HG02884 (cell line): ENCODE results near the gene DDX1.
"Not testable (repeated sequence)": the region's sequence is repeated elsewhere in the genome, so short reads cannot be mapped to it uniquely, and the experiment has no call there.

Experiments used
- ATAC-seq: cut with Tn5 transposase; IDR thresholded peaks from one replicate; pipeline ENCODE4 v1.9.1; 2021; ENCODE audit warnings: mild to moderate bottlenecking, moderate library complexity; ENCODE audit not compliant: unreplicated experiment

Gene DDX1

GRCh38 chr2:15614545-15615300, 23.1 kb downstream of the DDX1 start:
- ATAC-seq = no peak

- ATAC-seq = no peak
Observed at GRCh38 chr2:15615301-15615920, 23.7 kb downstream of the DDX1 start.

GRCh38 chr2:15616429-15616828, 24.8 kb downstream of the DDX1 start:
- ATAC-seq = no peak

DNA sequence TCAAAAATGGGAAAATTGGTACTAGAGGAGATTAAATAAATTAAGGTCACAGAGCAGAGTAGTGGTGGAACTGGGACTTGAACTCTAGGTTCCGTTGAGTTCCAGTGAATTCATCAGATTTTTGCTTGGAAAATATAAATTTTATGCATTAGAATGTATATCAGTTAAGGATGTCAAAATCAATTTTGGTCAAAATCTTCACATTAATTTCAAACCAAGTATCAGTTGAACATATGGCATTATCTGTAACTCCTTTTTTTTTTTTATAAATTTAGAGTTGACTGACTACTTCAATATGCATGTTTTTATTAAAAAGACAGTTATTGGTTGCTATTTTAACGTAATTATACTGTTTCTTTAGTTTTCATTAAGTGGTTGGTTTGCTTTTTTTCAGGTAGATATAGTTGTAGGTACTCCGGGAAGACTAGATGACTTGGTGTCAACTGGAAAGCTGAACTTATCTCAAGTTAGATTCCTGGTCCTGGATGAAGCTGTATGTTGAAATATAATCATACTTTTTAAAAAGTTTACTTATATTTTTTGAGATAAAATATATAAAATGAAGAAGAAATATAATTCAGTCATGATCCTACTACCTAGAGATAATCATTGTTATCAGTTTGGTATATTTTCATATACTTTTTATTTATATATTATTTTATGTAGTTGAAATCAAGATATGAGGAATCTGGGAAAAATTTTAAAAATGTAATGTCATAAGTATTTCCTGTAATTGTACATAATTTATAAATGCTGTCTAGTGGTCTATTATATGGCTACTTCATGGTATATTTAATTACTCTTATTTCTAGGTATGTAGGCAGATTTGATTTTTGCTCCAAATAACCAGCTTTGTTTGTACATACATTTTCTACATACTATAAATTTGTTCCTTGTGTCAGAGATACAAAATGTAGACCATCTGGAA, 25.4 kb downstream of the DDX1 start:
- ATAC-seq = no peak

DNA sequence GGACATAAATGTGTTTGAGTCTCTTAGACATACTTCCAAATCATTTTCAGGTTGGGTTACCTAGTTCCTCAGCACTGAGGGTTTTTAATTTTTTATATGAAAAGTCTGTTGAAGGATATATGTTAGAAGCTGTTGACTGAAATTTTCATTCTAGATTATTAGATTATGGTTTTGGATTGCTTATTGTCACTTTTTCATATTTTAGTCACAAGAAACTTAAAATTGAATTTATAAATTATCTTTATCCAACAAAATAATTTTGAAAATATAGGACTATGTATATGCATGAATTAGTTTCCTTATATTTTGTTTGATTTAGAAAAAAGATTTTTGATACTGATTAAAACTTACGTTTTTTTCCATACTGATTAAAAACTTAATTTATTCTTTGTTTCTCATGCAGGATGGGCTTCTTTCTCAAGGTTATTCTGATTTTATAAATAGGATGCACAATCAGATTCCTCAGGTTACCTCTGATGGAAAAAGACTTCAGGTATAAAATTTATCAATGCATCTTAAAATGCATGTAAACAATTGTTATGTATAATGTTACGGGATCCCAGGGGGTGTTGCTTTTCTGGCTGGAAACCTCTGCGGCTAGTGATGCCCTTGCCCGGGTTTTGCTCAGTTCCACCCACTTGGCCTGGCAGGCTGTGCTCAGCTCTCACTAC, 26.2 kb downstream of the DDX1 start:
- ATAC-seq = no peak

DNA sequence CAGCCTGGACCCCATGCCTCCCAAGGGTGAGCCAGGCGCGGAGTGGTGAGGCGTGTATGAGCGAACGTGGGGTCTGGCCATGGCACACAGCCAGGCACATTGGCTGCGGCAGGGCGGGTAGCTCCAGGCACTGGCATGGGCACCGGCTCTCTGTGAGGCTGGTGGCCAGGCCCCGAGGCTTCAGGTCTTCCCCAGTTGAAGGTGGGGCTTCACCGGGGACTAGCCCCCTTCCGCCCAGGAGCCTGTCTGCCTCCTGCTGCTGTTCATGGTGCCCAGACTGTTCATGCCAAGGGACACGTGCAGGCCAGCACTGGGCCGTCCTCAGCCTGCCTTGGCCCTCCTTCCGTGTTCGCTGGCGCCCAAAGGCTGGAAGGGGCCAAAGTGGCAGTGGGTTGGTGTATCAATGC, 26.8 kb downstream of the DDX1 start:
- ATAC-seq = no peak

DNA sequence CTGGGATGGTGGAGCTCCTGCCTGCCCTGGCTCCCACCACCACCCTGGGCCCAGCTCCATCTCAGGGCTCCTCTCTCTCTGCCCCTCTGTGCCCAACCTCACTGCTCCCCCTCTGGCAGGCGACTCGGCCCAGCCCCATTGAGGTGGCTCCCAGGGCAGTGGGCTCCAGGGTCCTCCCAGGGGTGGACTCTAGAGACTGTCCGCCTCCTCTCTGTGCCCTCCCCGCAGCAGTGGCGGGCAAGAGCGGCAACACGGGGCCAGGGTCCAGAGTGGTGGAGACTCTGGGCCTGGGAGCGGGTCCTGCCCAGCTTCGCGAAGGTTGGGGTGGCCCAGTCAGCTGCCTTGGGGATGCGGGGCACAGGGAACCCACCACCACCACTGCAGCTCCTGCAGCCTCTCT, 27.4 kb downstream of the DDX1 start:
- ATAC-seq = no peak

DNA sequence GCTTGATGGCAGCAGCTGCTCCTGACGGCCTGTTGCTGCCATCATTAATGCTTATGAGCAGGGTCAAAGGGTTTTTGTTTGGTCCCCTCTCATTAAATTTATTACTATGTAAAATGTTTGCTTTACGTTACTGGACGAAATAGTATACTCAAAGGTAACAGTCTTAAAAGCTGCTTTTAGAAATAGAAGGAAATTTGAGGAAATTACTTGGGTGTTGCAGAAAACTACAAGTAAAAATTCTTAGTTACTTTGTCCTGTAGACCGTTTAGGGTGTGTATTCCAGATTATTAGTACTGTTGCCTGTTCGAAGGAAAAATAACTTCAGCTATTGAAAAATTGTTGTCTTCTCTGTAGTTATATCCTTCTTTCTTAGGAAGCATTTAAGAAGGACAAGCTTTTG, 27.8 kb downstream of the DDX1 start:
- no peak for ATAC-seq

GRCh38 chr2:15619938-15620337, 28.3 kb downstream of the DDX1 start:
- no peak for ATAC-seq

DNA sequence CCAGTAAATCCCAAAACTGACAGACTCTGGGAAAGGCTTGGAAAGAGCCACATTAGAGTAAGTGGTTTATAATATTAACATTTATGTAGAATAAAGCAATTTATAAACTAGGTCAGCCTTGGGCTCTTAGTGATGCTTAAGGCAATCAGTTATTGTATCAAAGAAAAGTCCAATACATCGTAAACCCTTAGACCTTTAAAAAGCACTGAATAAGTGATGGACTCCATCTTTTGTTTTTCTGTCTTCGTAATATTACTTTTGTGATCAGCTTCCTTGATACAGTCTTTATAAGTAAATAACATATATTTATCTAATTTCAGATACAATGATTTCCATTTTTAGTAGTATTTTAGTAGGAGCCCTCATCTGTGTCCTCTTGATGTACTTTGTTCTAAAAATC, 28.7 kb downstream of the DDX1 start:
- no peak for ATAC-seq

GRCh38 chr2:15620857-15621471, 29.3 kb downstream of the DDX1 start:
- ATAC-seq = no peak

DNA sequence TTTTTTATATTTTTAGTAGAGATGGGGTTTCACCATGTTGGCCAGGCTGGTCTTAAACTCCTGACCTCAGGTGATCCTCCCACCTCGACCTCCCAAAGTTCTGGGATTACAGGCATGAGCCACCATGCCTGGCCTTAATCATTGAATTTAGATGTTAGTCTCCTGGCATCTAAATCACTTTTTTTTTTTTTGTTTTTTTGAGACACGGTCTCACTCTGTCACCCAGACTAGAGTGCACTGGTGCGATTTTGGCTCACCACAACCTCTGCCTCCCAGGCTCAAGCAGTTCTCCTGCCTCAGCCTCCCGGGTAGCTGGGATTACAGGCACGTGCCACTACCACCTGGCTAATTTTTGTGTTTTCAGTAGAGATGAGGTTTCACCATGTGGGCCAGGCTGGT, 29.8 kb downstream of the DDX1 start:
- not testable (repeated sequence) for ATAC-seq

- no peak for ATAC-seq
Observed at GRCh38 chr2:15622214-15622613, 30.5 kb downstream of the DDX1 start.

DNA sequence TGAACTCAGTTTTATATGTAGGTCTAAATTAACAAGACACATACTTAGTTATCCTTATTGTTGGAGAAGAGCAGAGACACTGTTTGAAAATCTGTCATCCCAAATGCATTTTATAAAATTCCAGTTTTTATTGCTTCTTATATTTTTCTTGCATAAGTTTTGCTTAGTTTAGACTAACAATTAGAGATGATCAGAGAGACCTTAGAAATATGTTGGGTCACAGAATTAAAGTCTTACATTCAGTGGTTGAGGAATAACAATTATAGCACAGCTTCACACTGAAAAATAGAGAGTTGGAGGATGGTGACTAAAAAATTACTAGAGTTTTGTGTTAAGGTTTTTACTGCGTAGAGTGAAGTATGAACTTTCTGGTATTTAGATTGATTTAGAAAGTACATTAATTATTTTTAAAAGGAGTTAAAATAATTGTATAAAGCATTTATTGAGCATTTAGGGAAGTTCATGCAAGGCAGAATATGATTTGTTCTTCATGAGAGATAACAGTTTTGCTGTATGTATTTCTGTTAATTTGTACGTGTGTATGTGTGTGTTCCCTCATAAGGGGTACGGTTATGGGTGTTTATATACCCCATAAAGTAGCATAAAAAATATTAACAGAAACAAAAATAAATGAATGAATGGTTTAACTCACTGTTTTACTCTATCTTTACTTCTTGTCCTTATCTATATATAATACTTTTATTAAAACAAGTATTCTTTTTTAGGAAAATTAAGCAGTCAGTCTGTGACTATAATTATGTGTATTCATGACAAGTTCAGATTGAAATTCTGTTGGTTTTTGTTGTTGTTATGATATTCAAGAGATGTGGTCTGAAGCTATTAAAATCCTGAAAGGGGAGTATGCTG, 31.2 kb downstream of the DDX1 start:
- ATAC-seq = no peak

DNA sequence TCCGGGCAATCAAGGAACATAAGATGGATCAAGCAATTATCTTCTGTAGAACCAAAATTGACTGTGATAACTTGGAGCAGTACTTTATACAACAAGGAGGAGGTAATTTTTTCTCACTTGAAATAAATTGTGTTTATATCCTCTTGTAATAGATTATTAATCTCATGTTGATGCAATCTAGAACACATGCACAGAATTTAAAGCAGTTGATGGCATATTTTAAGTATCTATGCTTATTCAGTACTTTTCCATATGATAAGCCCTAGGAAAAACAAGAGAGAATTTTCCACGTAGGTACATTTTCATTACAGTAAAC, 31.8 kb downstream of the DDX1 start:
- ATAC-seq = no peak

DNA sequence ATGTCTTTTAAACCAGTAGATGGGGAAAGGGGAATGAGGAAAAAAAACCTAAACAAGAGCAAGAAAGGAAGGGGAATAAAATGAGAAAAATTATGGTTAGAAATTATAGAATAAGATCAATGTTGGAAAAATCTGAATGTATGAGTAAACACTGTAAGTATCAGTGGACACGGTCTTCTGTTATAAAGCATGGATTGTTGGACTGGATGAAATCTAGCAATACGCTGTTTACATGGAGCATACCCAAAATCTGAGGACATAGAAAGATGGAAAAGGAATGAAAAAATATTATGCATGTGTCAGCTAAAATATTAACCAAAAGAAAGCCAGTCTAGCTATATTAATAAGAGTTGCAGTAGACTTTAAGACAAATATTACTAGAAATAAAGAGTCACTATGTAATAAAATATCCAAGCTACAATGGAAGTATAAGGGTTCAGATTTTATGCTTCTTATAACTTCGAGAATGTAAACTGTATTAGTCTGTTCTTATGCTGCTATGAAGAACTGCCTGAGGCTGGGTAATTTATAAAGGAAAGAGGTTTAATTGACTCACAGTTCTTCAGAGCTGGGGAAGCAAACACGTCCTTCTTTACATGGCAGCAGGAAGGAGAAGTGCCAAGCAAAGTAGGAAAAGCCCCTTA, 32.4 kb downstream of the DDX1 start:
- no peak for ATAC-seq

- no peak for ATAC-seq
Observed at GRCh38 chr2:15624903-15625302, 33.2 kb downstream of the DDX1 start.

DNA sequence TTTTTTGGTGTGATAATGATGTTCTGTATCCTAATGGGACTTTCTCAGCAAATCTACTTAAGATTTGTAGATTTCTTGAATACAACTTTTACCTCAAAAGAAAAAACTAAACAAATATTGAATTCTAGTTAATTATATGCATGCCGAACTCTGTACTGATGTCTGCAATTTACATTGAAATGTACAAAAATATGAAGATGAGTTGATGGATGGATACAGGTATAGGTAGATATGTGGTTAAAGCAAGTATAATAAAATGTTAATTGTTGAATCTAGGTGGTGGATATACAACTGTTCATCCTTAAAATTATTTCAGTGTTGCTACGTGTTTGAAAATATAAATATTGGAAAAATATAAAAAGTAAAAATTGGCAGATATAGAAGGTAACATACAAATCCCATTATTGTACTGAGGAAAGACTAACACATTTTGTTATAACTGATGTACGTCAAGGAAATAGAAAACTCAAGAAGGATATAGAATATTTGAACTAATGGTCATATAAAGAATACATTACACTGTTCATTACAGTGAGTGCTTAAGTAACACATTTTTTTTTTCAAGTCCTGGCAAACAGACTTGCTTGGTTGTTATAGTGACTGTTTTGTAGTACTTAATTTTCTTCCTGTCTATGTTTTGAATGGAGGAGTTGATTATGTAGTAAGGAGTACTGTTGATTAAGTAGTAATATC, 33.8 kb downstream of the DDX1 start:
- no peak for ATAC-seq

DNA sequence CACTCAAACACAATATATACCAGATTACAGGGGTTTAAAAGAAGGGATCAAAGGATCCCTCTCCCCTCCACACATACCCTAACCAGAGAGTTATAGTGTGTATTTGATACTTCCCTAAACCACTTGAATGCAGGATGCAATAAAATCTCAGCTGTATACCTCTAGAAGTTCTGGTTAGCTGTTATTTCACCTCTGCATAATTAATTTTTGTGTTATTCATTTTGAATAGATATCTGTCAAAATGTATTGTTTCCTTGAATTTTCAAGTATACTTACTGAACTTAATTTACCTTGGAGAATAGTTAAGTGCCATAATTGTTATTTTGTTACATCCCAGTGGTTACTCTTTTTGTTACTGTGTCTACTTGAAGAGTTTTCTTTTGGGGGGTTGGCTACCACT, 34.5 kb downstream of the DDX1 start:
- no peak for ATAC-seq
